ENCODE measurements around the gene XPO6.

Gene XPO6

DNA sequence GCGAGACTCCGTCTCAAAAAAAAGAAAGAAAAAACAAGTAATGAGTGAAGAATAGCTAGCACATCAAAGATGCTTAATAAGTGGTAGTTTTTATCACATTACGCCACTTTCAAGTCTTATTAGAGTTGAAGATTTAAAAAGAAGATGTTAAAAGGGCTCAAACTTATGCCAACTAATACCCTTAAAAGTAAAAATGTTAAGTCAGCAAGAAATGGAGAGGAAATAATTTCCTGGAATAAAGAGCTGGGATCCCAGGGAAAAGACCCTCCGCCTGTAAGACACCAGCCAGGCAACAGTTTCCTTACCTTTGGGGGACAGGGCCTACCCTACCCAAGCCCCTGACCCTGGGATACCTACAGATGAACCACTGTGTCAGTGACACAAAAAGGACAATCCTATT is 3.6 kb downstream of the XPO6 start:
- no peak for DNase-seq (ENCODE audit: low read depth)

DNA sequence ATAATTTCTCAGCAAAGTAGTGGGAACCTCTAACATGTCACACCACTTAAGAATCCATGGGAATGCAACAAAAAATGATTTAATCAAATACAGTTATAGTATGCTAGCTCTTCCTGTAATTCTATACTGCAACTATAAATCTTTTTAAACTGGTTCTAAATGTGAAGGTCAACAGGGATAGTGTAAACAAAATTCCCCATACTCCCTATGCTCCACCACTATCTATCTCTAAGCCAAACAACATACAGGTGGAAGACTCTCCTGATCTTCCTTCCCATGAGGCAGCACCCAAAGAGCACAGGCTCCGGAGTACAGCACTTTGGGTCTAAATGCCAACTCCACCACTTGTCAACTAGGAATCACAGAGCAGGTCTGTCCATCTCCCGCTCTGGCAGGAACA is 4.4 kb downstream of the XPO6 start:
- DNase-seq (ENCODE audit: low read depth): no peak

DNA sequence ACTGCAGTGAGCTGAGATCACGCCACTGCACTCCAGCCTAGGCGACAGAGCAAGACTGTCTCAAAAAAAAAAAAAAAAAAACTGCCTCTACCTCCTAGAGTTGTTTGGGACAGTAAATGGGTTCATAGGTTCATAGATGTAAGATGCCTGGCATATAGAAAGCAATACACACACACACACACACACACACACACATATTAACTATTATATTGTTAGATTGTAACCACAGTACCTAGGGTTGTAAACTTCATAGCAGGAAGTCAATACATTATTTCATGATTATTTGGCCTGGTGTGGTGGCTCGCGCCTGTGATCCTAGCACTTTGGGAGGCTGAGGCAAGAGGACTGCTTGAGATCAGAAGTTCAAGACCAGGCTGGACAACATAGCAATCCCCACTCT is 5.8 kb downstream of the XPO6 start:
- DNase-seq (ENCODE audit: low read depth): no peak

DNA sequence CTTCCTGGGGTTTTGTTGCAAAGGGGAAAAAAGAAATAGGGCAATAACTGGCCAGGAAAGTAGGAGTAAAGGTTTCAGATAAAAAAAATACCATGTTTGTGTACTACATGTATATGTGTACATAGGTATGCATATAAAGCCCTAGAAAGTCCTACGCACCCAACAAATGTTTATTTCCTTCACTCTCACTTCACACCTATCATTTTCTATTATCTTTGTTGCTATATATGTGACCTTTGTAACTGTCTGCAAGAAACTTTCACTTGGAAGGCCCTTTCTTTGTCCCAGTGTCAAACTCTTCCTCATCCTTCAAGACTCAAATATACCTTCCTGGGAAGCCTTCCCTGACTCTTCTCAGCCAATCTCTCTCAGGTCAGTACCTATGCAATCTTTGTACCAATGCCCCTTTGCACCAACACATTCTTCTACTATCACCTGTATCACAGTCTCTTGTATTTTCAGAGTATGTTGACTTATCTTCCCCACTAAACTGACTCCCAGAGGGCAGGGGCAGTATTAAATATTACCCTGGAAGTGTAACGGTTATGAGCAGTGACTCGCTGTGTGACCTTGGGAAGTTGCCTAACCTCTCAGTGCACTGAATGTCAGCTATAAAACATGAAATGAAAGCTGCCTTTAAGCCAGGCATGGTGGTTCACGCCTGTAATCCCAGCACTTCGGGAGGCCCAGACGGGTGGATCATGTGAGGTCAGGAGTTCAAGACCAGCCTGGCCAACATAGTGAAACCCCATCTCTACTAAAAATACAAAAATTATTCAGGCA is 6.5 kb downstream of the XPO6 start:
- DNase-seq (ENCODE audit: low read depth): no peak

DNA sequence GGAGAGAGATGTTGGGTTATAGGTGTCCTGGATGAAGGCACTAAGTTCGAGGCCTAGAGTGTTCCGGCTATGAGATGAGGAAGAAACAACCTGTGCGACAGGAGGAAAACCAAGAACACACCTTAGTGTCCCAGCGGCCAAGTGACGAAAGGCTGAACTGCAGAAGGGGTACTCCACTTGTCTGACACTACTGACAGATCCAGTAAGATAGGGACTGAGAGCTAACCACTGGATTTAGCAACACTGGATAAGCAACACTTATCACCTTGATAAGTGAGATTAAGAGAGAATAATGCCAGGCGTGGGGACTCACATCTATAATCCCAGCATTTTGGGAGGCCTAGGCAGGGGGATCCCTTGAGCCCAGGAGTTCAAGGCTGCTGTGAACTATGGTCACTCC is 7.1 kb downstream of the XPO6 start:
- DNase-seq (ENCODE audit: low read depth): no peak

DNA sequence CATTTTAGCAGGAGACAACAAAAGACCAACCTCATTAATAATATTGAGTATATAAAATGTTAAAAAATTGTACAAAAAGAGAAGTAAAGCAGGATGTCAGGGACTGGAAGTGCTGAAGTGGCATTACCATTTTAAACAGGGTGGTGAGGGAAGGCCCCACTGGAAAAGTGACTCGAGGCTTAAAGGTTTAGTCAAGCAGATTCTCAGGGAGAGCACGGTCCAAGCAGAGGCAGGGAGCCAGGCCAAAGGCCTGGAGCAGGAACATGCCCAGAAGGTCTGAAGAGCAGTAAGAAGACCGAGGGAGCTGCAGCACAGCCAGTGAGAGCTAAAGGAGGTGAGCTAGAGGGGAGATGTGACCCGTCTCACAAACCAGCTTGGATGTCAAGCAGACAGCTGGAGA is 7.6 kb downstream of the XPO6 start:
- no peak for DNase-seq (ENCODE audit: low read depth)

DNA sequence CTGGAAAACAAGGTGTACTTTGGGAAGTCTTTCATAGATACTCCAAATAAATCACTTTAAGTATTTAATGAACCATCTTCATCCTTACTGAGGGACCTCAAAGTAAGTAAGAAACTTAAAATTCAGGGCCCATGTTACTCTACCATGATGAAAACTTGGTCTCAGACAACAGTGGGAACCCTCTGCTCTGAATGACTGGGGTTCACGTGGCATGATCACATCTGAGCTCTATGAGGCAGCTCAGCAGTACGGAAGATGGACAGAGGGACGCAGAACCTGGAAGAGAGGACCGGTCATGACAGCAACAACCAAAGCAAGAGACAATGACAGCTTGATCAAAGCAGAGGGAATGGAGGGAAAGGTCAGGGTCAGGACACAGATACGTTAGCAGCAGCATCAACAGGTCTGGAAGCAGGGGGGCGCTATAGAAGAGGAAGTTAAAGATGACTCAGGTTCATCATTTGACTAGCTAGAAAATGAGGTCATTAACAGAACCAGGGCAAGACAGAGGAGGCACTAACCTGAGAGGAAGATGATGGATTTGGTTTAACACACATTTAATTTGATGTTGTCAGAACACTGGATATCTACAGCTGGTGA is 9.5 kb downstream of the XPO6 start:
- no peak for DNase-seq (ENCODE audit: low read depth)

DNA sequence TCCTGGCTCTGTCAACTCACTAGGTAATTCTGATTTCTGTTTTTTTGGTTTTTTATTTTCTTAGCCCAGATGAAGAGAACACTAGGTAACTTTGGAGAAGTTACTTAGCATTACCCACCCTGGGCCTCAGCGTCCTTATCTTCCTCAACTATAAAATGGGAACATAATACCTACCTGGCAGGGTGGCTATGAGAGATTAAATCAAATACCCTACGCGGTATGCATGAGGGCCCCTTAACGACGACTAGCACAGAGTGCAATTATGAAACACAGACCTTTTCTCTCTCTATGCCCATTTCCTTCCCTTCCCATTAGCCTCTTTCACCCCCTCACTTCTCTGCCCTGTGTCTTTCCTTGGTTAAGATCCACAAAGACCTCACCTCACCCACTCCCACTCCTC is 11.1 kb downstream of the XPO6 start:
- no peak for DNase-seq (ENCODE audit: low read depth)

DNA sequence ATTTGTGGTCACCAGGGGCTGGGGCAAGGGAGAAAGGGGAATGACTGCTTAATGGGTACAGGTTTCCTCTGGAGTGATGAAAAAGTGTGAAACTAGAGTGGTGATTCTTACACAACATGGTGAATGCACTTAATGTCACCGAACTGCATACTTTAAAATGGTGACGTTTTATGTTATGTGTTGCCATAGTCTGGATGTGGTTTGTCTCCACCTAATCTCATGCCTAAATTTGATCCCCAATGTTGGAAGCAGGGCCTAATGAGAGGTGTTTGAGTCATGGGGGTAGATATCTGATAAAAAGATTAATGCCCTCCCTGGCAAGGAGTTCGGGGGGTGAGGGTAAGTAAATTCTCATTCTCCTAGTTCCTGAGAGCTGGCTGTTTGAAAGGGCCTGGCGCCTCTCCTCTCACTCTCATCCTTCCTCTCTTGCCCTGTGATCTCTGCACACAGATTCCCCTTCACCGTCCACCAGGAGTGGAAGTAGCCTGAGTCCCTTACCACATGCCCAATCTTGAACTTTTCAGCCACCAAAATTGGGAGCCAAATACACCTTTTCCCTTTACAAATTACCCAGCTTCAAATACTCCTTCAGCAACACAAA is 15.3 kb downstream of the XPO6 start:
- DNase-seq (ENCODE audit: low read depth): no peak

DNA sequence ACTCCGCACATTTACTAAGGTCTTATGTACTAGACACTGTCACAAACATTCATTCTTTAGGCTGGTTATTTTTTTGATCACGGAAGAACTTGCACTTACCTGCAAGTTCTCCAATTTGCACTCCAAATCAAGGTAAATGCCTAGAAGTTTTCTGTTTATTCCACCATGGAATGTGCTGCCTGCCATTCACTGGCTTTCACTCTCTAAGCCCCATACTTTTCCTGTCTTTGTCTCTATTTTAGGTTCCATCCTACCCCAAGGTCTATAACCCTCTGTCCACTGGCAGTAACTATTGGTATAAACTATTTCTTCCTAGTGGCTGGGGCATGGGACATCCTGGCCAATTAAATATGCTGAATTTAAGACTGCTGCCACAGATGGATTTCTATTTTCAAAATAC is 15.9 kb downstream of the XPO6 start:
- no peak for DNase-seq (ENCODE audit: low read depth)

DNA sequence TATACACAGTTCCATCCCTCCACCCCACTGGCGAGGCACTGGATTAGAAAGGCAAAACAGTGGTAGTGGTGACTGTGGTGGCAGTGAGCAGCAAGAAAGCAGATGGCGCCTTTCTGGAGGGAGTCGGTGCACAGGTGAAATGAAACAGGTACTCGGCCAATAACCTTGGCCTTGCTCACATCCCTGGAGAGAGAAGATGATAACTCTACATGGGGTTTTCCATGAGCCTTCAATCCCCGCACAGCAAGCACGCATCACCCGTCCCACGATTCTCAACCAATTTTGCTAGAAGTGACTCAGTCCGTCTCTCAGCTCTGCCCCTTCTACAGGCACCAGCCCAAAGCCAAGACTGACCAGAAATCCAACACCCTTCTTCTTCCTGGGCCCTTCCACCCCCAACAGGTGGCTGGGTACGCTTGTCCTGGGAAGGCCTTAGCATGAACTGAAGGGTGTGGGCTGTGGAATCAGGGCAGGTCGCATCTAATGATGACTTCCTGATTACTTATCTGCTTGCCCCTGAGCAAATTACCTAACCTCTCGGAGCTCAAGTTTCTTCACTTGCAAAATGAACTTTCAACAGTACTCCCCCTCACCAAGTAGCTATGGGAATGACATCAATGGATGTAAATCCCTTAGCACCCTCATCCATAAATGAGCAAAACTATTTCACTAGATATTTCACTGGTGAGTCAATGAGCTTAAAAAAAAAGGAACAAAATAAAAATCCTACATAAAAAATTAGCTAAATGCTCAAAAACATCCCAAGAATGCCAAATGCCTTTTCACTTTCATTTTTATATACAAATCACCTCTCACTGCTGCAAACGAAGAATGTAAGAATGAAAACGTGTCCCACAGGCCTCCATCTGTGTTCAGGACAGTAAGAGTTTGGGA is 18.0 kb downstream of the XPO6 start:
- DNase-seq (ENCODE audit: low read depth): peak; percentile 97

DNA sequence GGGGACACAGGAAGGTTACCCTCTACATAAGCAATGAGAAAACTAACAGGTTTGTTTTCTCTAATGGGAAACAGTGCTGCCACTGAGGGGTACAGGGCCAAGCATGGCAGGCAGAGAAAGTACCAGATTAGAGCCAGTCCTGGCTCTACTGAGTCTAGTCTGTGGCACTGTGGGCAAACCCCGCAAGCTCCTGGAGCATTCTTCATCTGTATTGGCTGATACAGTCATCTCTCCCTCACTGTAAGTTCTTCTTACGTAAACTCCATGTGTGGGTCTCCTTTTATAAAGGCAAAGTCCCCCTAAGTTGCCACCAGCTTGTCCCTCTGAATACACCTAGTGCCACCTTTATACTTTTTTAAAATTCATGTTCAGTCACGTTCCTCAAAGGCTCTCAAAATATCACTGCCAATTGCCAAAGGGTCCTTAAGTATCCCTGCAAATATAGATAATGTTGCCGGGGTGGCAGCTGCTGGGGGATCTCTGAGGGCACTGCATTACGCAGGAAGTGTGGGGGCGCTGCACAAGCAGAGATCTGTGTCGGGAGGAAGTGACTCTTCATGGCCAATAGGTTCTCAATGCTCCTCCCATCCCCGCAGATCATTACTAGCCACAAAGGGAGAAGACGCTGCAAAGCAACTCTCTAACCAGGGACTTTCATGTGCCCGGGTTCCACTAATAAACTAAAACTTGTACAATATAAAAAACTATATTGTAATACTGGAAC is 18.8 kb downstream of the XPO6 start:
- no peak for DNase-seq (ENCODE audit: low read depth)

DNA sequence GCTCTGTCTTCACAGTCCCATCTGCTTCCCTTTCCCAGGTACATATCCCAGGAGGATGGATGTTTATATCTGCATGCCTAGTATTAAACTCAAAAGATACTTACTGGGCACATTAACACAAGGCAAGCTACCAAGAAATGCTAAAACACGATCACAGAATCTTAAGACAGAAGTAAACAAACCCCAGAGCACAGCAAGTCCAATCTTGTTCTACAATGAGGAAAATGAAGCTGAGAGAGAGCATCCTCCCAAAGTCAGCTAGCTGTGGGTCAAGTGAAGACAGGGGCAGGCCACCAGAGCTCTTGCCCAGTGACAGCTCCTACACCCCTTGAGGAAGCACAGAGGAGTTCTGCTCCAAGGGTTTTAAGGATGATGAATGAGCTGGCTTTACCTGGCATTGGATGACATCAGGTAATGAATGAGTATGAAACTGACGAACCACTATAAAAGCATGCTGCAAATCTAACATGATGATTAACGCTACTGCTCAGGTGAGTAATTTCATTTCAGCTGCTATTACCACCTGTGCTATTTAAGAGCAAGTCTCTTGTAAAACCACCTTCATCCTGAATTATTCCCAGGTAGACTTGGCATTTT is 20.3 kb downstream of the XPO6 start:
- DNase-seq (ENCODE audit: low read depth): no peak

DNA sequence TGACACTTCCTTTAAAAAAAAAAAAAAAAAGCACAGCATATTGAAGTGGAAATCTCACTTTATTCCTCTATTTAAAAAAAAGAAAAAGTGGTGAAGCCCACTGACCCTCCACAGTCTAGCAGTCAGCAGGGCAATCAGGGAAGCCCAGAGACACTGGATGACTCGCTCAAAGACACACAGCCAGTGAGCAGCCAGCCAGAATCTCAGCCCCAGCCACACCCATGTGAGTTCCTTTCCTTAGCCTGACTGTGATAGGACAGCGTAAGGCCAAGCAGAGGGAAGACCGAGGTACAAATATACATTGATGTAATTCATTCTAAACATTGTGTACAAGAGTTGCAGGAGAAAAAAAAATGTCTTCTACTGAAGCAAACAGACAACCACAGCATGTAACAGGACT is 22.5 kb downstream of the XPO6 start:
- peak; percentile 64 for DNase-seq (ENCODE audit: low read depth)

DNA sequence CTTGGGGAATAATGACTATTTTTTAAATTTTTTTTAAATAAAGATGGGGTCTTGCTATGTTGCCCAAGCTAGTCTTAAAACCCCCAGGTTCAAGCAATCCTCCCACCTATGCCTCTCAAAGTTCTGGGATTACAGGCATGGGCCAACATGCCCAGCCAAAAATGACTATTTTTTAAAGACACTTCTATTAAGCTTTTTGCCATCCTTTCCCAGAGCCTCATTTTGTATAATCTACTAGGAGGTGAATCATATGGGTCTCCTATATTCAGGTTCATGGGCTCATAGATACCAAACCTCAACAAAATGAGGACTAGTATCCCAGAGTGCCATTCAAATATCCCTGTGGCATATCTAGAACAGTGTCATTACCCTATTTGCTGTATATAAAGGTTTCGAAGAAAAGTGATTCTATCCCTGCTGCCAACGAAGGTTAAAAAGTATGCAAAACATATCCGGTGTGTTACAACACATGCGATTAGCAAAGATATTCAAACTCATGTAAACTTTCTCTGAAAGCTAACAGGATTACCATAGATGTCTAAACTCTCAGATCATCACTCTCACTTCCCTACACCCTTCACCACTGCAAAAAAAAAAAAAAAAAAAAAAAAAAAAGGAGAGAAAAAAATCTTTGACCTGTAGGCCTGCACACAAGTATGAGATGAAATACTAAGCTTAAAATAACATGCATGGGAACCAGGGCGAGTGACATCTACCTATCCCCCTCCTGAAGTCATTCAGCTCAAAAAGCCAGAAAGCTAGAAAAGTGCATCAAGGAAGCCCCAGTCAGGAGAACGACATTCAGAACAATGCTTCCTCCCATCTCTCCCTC is 23.5 kb downstream of the XPO6 start:
- DNase-seq (ENCODE audit: low read depth): peak; percentile 90

DNA sequence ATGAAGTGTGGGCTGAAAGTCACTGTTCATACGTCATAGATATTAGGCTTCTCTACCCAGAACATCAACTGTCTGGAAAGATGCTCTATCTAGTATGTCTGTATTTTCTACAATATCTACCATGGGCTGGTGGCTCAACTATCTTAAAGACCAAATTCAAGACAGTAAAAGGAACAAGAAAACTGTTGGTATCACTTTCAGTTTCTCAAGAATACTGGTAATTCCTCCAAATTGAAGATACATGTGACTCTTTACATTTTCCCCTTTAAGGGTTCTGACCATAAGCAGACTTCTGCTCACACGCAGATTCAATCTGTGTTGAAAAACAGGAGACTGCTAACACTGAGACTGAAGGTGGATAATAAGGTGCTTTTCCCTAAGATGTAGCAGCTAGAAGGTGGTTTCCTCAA is 24.2 kb downstream of the XPO6 start:
- DNase-seq (ENCODE audit: low read depth): no peak

DNA sequence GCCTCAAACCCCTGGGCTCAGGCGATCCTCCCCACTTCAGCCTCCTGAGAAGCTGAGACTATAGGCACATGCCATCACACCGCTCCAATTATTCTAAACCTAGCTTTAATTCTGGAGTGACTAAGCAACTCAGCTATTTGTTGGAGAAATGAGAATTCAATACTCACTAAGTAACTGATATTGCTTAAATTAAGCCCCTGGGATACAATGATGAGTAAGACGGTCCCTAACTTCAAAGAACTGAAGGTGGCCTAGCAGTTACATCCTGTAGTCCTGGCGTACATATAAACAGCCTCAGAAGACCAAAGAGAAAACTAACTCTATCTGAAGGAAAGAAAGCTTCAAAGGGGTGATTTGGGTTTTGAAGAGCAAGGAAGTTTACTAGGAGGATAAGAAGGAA is 25.0 kb downstream of the XPO6 start:
- DNase-seq (ENCODE audit: low read depth): peak; percentile 68

DNA sequence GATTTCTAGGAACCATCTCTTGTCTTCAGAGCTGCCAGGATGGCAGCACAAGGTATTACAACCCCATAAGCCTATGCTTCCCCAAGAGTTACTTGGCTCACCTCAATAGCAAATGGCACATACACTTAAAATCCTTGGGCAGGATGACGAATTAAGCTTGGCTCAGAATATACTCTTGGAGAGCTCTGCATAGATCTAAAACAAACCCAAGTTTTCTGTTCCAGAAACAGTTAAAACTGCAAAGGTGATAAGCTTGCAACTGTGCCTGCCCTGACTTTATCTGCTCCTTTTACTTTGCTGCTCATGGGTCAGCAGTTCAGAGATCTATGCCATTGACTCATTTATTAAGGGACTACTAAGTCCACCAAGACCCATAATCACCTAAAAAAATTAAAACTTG is 26.1 kb downstream of the XPO6 start:
- DNase-seq (ENCODE audit: low read depth): no peak

DNA sequence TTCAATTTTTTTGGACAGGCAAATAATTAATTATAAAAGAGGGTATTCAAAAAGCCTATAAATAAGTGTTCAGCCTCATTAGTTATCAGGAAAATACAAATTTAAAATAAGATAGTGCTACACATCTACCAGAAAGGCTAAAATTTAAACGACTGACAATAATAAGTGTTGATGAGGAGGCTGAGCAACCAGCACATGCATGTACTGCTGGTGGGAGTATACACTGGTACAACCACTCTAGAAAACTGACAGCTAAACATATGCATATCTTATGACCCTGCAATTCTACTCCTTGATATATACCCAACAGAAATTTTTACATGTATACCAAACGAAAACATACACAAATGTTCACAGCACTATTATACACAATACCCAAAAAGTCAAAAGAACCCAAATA is 27.1 kb downstream of the XPO6 start:
- no peak for DNase-seq (ENCODE audit: low read depth)

DNA sequence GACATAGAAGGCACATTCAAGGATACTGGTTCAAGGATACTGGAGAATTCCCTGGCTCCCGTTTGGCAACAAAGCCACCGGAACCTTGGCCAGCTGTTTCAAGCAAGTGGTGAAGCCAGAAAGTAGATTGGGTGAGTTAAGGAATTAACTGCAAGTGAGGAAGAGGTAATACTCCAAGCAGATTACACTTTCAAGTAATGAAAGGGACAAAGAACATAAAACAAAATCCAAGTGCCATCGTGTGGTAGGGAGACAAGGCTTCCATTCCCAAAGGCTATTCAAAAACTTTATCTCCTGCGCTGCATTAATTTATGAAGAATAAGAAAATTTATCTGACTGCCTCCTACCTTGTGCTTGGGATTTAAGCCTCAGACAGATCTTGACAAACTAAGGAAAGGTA is 27.8 kb downstream of the XPO6 start:
- no peak for DNase-seq (ENCODE audit: low read depth)

DNA sequence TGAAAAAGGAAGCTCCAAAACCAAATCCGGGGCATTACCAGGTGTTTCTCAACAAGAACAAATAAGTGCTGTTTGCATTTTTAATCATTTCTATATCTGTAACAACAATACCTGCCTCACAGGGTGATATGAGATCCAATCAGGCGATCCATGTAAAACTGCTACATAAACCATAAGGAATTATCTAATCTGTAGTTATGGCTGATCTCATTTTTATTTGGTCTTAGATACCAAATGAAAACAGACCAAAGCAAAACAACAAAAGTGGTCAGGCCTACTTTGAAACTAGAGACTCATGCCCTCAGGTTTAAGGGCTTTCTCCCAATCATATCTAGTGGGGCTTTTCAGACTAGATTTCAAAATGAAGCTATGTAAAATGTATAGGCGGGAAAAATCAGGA is 28.3 kb downstream of the XPO6 start:
- no peak for DNase-seq (ENCODE audit: low read depth)

Measured in iris pigment epithelial cell (primary cell).